B cell (primary cell): Measurements from ENCODE around the gene C4A. TPM values are rescaled to one million over a fixed set of nuclear protein-coding genes. Genes with fewer than 3 reads are reported as not detected.

Source experiments
- ATAC-seq: fragments of 200-7000 bp; cut with Tn5 transposase; one replicate; pipeline ENCODE4 v1.10.0; 2021; ENCODE audit warnings: low read depth, mild to moderate bottlenecking, moderate number of reproducible peaks, moderate library complexity
- CTCF ChIA-PET: fragments of 350-600 bp; sonication (Branson Sonifier 250); formaldehyde crosslinking; loops from one replicate; lab custom pipeline; 2021; ENCODE audit warnings: antibody characterized with exemption, inconsistent platforms; lab: Charles Lee
- POLR2A ChIA-PET: fragments of 350-600 bp; sonication (Branson Sonifier 250); formaldehyde crosslinking; loops from one replicate; lab custom pipeline; 2021; ENCODE audit warnings: antibody characterized with exemption; lab: Charles Lee
- DNase-seq: peaks from one replicate; pipeline ENCODE4 v3.0.0; 2013
- H2AFZ ChIP-seq: 2 replicates; pipeline ENCODE4 v1.6.1; 2012; ENCODE audit warnings: mild to moderate bottlenecking, low read depth, low read length; ENCODE audit not compliant: insufficient read depth, poor library complexity, severe bottlenecking
- H3K27ac ChIP-seq, 2 donors: 1 replicate in 1 of 2; 2 replicates in 1 of 2; pipeline ENCODE4 v1.5.1; 2012 to 2013; ENCODE audit warnings: low read length in 2 of 2, mild to moderate bottlenecking in 2 of 2, moderate library complexity in 1 of 2
- H3K27me3 ChIP-seq, 4 experiments: fragments of 200-600 bp in 1 of 4; sonication (generic) in 1 of 4; replicated peaks in 1 of 4; 1 replicate in 2 of 4; 2 replicates in 2 of 4; pipeline versions ENCODE4 v1.6.1 to v1.7.0; 2013 to 2016; ENCODE audit warnings: low read length in 3 of 4, mild to moderate bottlenecking in 2 of 4, mixed read lengths in 1 of 4, moderate library complexity in 1 of 4; ENCODE audit not compliant: insufficient read depth in 4 of 4, control insufficient read depth in 3 of 4; ENCODE audit errors: control extremely low read depth in 1 of 4
- H3K36me3 ChIP-seq, 2 experiments: replicated peaks in 1 of 2; 1 replicate in 1 of 2; 2 replicates in 1 of 2; pipeline versions ENCODE4 v1.6.1 to v1.7.1; 2013; ENCODE audit warnings: low read length in 1 of 2; ENCODE audit not compliant: insufficient read depth in 2 of 2, control insufficient read depth in 1 of 2; ENCODE audit errors: control extremely low read depth in 1 of 2, extremely low read depth in 1 of 2
- H3K4me1 ChIP-seq, 2 donors: fragments of 200-600 bp in 1 of 2; sonication (generic) in 1 of 2; 1 replicate in 1 of 2; 2 replicates in 1 of 2; pipeline versions ENCODE4 v1.5.1 to v1.6.1; 2013 to 2017; ENCODE audit warnings: low read length in 2 of 2; ENCODE audit not compliant: control insufficient read depth in 2 of 2, insufficient read depth in 2 of 2
- H3K4me2 ChIP-seq: replicated peaks from 2 replicates; pipeline ENCODE3; 2012; ENCODE audit warnings: mild to moderate bottlenecking, low read depth, low read length; ENCODE audit not compliant: poor library complexity, severe bottlenecking
- H3K4me3 ChIP-seq, 5 experiments: fragments of 200-600 bp in 1 of 5; sonication (generic) in 1 of 5; 1 replicate in 3 of 5; 2 replicates in 2 of 5; pipeline versions ENCODE4 v1.5.1 to v1.7.0; 2011 to 2016; ENCODE audit warnings: low read length in 4 of 5, mild to moderate bottlenecking in 4 of 5, low read depth in 2 of 5, control low read depth in 1 of 5, moderate library complexity in 1 of 5; ENCODE audit not compliant: insufficient read depth in 1 of 5; ENCODE audit errors: control extremely low read depth in 1 of 5, extremely low read depth in 1 of 5
- H3K79me2 ChIP-seq: fragments of 200-600 bp; sonication (generic); one replicate; pipeline ENCODE4 v1.6.0; 2016; ENCODE audit warnings: low read length; ENCODE audit not compliant: control insufficient read depth, insufficient read depth
- H3K9ac ChIP-seq: fragments of 200-600 bp; sonication (generic); 2 replicates; pipeline ENCODE4 v1.6.1; 2017; ENCODE audit warnings: mild to moderate bottlenecking, low read length, moderate library complexity
- H3K9me3 ChIP-seq, 3 donors: one replicate each; pipeline versions ENCODE4 v1.6.1 to v1.7.1; 2013; ENCODE audit warnings: low read length in 2 of 3; ENCODE audit not compliant: control insufficient read depth in 2 of 3, insufficient read depth in 1 of 3; ENCODE audit errors: control extremely low read depth in 1 of 3
- H4K20me1 ChIP-seq: 2 replicates; pipeline ENCODE4 v1.6.0; 2012; ENCODE audit warnings: mild to moderate bottlenecking, low read length; ENCODE audit not compliant: insufficient read depth, control insufficient read depth, poor library complexity, severe bottlenecking
- H3K27ac Mint-ChIP-seq: one replicate; pipeline ENCODE4 v1.8.0; 2021; ENCODE audit warnings: mixed read lengths
- H3K27me3 Mint-ChIP-seq: one replicate; pipeline ENCODE4 v1.8.0; 2021; ENCODE audit warnings: mixed read lengths
- H3K4me1 Mint-ChIP-seq: one replicate; pipeline ENCODE4 v1.8.0; 2021; ENCODE audit warnings: mixed read lengths
- H3K4me3 Mint-ChIP-seq: one replicate; pipeline ENCODE4 v1.8.0; 2021; ENCODE audit warnings: mixed read lengths
- H3K9me3 Mint-ChIP-seq: one replicate; pipeline ENCODE4 v1.8.0; 2022; ENCODE audit warnings: mixed read lengths; ENCODE audit not compliant: insufficient read depth
- CTCF ChIP-seq: fragments of 200-600 bp; IDR thresholded peaks from one replicate; pipeline ENCODE4 v1.8.0; 2022; ENCODE audit warnings: antibody characterized with exemption, mild to moderate bottlenecking
- EZH2 ChIP-seq: IDR thresholded peaks from 2 replicates; pipeline ENCODE4 v1.6.1; 2012; ENCODE audit warnings: borderline replicate concordance, low read depth, mild to moderate bottlenecking, moderate library complexity, low read length; ENCODE audit not compliant: insufficient read depth, poor library complexity, severe bottlenecking
- WGBS: methylation state at CpG from one replicate; pipeline ENCODE4 v1.1.5; 2013; ENCODE audit warnings: missing lambda C conversion rate; ENCODE audit not compliant: insufficient coverage; 5-methylcytosine and 5-hydroxymethylcytosine counted together
- intact Hi-C: fragments of 100-400 bp; cut with micrococcal nuclease; formaldehyde crosslinking; loops from one replicate; pipeline ENCODE4 v1.10.0; 2022
- polyA plus RNA-seq: library from polyadenylated mRNA; depleted of rRNA; stranded (reverse); fragments of >200 nt; gene quantifications from 2 replicates; pipeline ENCODE4 v1.2.3, GENCODE V29; 2012
- total RNA-seq, 2 donors: library from RNA; stranded (reverse); fragments of 120-200 nt in 1 of 2; gene quantifications; 1 replicate in 1 of 2; 2 replicates in 1 of 2; pipeline versions ENCODE4 v1.2.3 to v1.2.4, GENCODE V29; 2013 to 2022

C4A gene
- total and polyA plus RNA-seq, 2 donors (not counting 1 experiment from before 2014, with no cell fraction given): 9.9 to 10.5 TPM

DNA sequence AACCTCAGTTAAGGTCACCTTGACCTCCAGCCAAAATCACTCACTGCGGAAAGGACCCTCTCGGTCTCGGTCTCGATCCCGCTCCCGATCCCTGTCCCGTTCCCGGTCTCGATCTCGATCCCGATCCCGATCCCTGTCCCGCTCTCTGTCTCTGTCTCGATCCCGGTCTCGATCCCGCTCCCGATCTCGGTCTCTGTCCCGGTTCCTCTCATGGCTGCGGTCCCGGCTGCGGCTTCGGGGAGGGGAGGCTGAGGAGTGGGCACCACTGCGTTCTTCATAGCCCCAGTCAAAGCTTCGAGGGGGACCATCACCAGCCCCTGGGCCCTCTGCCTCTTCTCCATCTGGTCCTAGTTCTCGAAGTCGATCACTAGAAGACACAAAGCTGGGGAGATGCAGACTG is 27.3 kb upstream of the C4A start:
- H3K9ac ChIP-seq: no peak overlapping the region
- H3K4me1 ChIP-seq: peaks cover 11 to 16% of the 10 kb centered on the region in 2 donors
- no peak for ATAC-seq
- peaks cover 19% of the 10 kb centered on the region for H3K4me1 Mint-ChIP-seq
- no peak overlapping the region for H3K4me2 ChIP-seq
- no peak for DNase-seq
- H3K4me3 ChIP-seq: no peak overlapping the region
- H3K9me3 ChIP-seq: no peaks in the 10 kb centered on the region
- peaks cover 20% of the 10 kb centered on the region for H3K79me2 ChIP-seq
- 98% methylated on average over 26 of the region's 28 CpGs for WGBS
- no peak overlapping the region for H3K27ac ChIP-seq
- H3K9me3 Mint-ChIP-seq: no peaks in the 10 kb centered on the region
- no peaks in the 10 kb centered on the region for H3K27me3 Mint-ChIP-seq
- no peaks in the 10 kb centered on the region for H3K27me3 ChIP-seq
- TF ChIP-seq CTCF: no peak
- no peak for TF ChIP-seq EZH2
- intact Hi-C loops: no loop called here
- no peak overlapping the region for H2AFZ ChIP-seq
- H3K36me3 ChIP-seq: peaks cover 3 to 54% of the 10 kb centered on the region in 2 experiments
- no peaks in the 10 kb centered on the region for H4K20me1 ChIP-seq
- no peak overlapping the region for H3K4me3 Mint-ChIP-seq
- ChIA-PET POLR2A (no interaction called here), CTCF (no interaction called here)
- H3K27ac Mint-ChIP-seq: no peak overlapping the region

- peaks cover 38% of the 10 kb centered on the region for H3K79me2 ChIP-seq
- H3K4me3 ChIP-seq: no peak overlapping the region
- no peaks in the 10 kb centered on the region for H3K9me3 ChIP-seq
- TF ChIP-seq CTCF: no peak
- no peak for TF ChIP-seq EZH2
- H3K4me1 ChIP-seq: peaks cover 16 to 23% of the 10 kb centered on the region in 2 donors
- POLR2A ChIA-PET: interaction anchor here (1.6 kb wide), 1 partner anchor 15 kb away, joined by 5 read pairs; the partner anchor contains the start of gene DXO
- H3K27me3 ChIP-seq: no peaks in the 10 kb centered on the region
- WGBS: 90% methylated on average over 2 of the region's 3 CpGs
- no peaks in the 10 kb centered on the region for H4K20me1 ChIP-seq
- ATAC-seq (no peak), DNase-seq (no peak)
- Mint-ChIP-seq H3K4me3 (no peak overlapping the region), H3K27ac (no peak overlapping the region), H3K9me3 (no peaks in the 10 kb centered on the region), H3K27me3 (no peaks in the 10 kb centered on the region), H3K4me1 (peaks cover 30% of the 10 kb centered on the region)
- H2AFZ ChIP-seq: no peak overlapping the region
- H3K27ac ChIP-seq: no peak overlapping the region
- no peak overlapping the region for H3K4me2 ChIP-seq
- CTCF ChIA-PET: no interaction called here
- intact Hi-C loops: loop anchor here (5.0 kb wide), 4 partner anchors 221 to 554 kb away; partner anchors contain the start of genes AGPAT1, MICA, PRRC2A and RNF5
- H3K9ac ChIP-seq: no peak overlapping the region
- H3K36me3 ChIP-seq: peaks cover 4 to 56% of the 10 kb centered on the region in 2 experiments
Measured at GRCh38 chr6:31956796-31957195, 25.1 kb upstream of the C4A start.
